Measurements from ENCODE around the gene SMPD2.

The SMPD2 gene

GRCh38 chr6:109483735-109484057 is 43.2 kb downstream of the SMPD2 start:
- Histone ChIP-seq H3K27ac (ENCODE audit: low read depth, low read length) (no peak overlapping the region), H3K27me3 (ENCODE audit: control insufficient read depth in 5 of 5, insufficient read depth in 4 of 5, low read length in 5 of 5) (no peaks in the 10 kb centered on the region), H3K36me3 (ENCODE audit: control insufficient read depth in 5 of 5, insufficient read depth in 5 of 5, low read length in 5 of 5) (peaks cover 0 to 15% (median 4%) of the 10 kb centered on the region in 5 donors), H3K4me3 (ENCODE audit: low read depth in 1 of 5, low read length in 5 of 5) (peak overlapping the region; percentile 63 to 82 (median 71)), H3K4me1 (ENCODE audit: control insufficient read depth in 5 of 5, insufficient read depth in 5 of 5, low read length in 5 of 5) (peaks cover 0 to 41% (median 37%) of the 10 kb centered on the region in 5 donors), H3K9ac (ENCODE audit: low read length in 5 of 5) (peak overlapping the region in 4 of 5 donors; percentile 16 to 74 (median 48)), H3K9me3 (ENCODE audit: control insufficient read depth in 5 of 5, low read length in 5 of 5) (no peaks in the 10 kb centered on the region)

GRCh38 chr6:109484122-109484521 is 43.6 kb downstream of the SMPD2 start:
- Histone ChIP-seq H3K9ac (ENCODE audit: low read length in 5 of 5) (peak overlapping the region in 1 of 5 donors; percentile 74), H3K27ac (ENCODE audit: low read depth, low read length) (no peak overlapping the region), H3K4me1 (ENCODE audit: control insufficient read depth in 5 of 5, insufficient read depth in 5 of 5, low read length in 5 of 5) (peaks cover 0 to 37% (median 34%) of the 10 kb centered on the region in 5 donors), H3K4me3 (ENCODE audit: low read depth in 1 of 5, low read length in 5 of 5) (peak overlapping the region; percentile 63 to 82 (median 71)), H3K27me3 (ENCODE audit: control insufficient read depth in 5 of 5, insufficient read depth in 4 of 5, low read length in 5 of 5) (no peaks in the 10 kb centered on the region), H3K36me3 (ENCODE audit: control insufficient read depth in 5 of 5, insufficient read depth in 5 of 5, low read length in 5 of 5) (peaks cover 0 to 15% (median 4%) of the 10 kb centered on the region in 5 donors), H3K9me3 (ENCODE audit: control insufficient read depth in 5 of 5, low read length in 5 of 5) (no peaks in the 10 kb centered on the region)

- Histone ChIP-seq H3K9ac (ENCODE audit: low read length in 5 of 5) (no peak overlapping the region), H3K27me3 (ENCODE audit: control insufficient read depth in 5 of 5, insufficient read depth in 4 of 5, low read length in 5 of 5) (no peaks in the 10 kb centered on the region), H3K4me3 (ENCODE audit: low read depth in 1 of 5, low read length in 5 of 5) (no peak overlapping the region), H3K9me3 (ENCODE audit: control insufficient read depth in 5 of 5, low read length in 5 of 5) (no peaks in the 10 kb centered on the region), H3K27ac (ENCODE audit: low read depth, low read length) (no peak overlapping the region), H3K4me1 (ENCODE audit: control insufficient read depth in 5 of 5, insufficient read depth in 5 of 5, low read length in 5 of 5) (peaks cover 0 to 27% (median 24%) of the 10 kb centered on the region in 5 donors), H3K36me3 (ENCODE audit: control insufficient read depth in 5 of 5, insufficient read depth in 5 of 5, low read length in 5 of 5) (peaks cover 0 to 14% (median 4%) of the 10 kb centered on the region in 5 donors)
These were observed 44.9 kb downstream of the SMPD2 start for GRCh38 chr6:109485266-109485935.

- Histone ChIP-seq H3K4me3 (ENCODE audit: low read depth in 1 of 5, low read length in 5 of 5) (no peak overlapping the region), H3K27ac (ENCODE audit: low read depth, low read length) (no peak overlapping the region), H3K4me1 (ENCODE audit: control insufficient read depth in 5 of 5, insufficient read depth in 5 of 5, low read length in 5 of 5) (peaks cover 0 to 20% (median 17%) of the 10 kb centered on the region in 5 donors), H3K36me3 (ENCODE audit: control insufficient read depth in 5 of 5, insufficient read depth in 5 of 5, low read length in 5 of 5) (peaks cover 0 to 7% (median under 1%) of the 10 kb centered on the region in 5 donors), H3K27me3 (ENCODE audit: control insufficient read depth in 5 of 5, insufficient read depth in 4 of 5, low read length in 5 of 5) (no peaks in the 10 kb centered on the region), H3K9ac (ENCODE audit: low read length in 5 of 5) (no peak overlapping the region), H3K9me3 (ENCODE audit: control insufficient read depth in 5 of 5, low read length in 5 of 5) (no peaks in the 10 kb centered on the region)
These were observed 45.5 kb downstream of the SMPD2 start for GRCh38 chr6:109486068-109486467.

- H3K9ac ChIP-seq (ENCODE audit: low read length in 5 of 5): no peak overlapping the region
- H3K36me3 ChIP-seq (ENCODE audit: control insufficient read depth in 5 of 5, insufficient read depth in 5 of 5, low read length in 5 of 5): no peaks in the 10 kb centered on the region
- H3K27ac ChIP-seq (ENCODE audit: low read depth, low read length): no peak overlapping the region
- H3K9me3 ChIP-seq (ENCODE audit: control insufficient read depth in 5 of 5, low read length in 5 of 5): no peaks in the 10 kb centered on the region
- peaks cover 0 to 6% (median 4%) of the 10 kb centered on the region in 5 donors for H3K4me1 ChIP-seq (ENCODE audit: control insufficient read depth in 5 of 5, insufficient read depth in 5 of 5, low read length in 5 of 5)
- H3K4me3 ChIP-seq (ENCODE audit: low read depth in 1 of 5, low read length in 5 of 5): no peak overlapping the region
- no peaks in the 10 kb centered on the region for H3K27me3 ChIP-seq (ENCODE audit: control insufficient read depth in 5 of 5, insufficient read depth in 4 of 5, low read length in 5 of 5)
These were observed 47.5 kb downstream of the SMPD2 start for GRCh38 chr6:109488001-109488400.

- no peak overlapping the region for H3K9ac ChIP-seq (ENCODE audit: low read length in 5 of 5)
These were observed 50.2 kb downstream of the SMPD2 start for GRCh38 chr6:109490713-109491112.

GRCh38 chr6:109491207-109491938 is 50.8 kb downstream of the SMPD2 start:
- Histone ChIP-seq H3K27ac (ENCODE audit: low read depth, low read length) (no peak overlapping the region), H3K36me3 (ENCODE audit: control insufficient read depth in 5 of 5, insufficient read depth in 5 of 5, low read length in 5 of 5) (no peaks in the 10 kb centered on the region), H3K4me3 (ENCODE audit: low read depth in 1 of 5, low read length in 5 of 5) (no peak overlapping the region), H3K9ac (ENCODE audit: low read length in 5 of 5) (no peak overlapping the region), H3K4me1 (ENCODE audit: control insufficient read depth in 5 of 5, insufficient read depth in 5 of 5, low read length in 5 of 5) (no peaks in the 10 kb centered on the region), H3K9me3 (ENCODE audit: control insufficient read depth in 5 of 5, low read length in 5 of 5) (no peaks in the 10 kb centered on the region), H3K27me3 (ENCODE audit: control insufficient read depth in 5 of 5, insufficient read depth in 4 of 5, low read length in 5 of 5) (no peaks in the 10 kb centered on the region)

More at GRCh38 chr6:109490713-109491112, 50.2 kb downstream of the SMPD2 start:
- no peaks in the 10 kb centered on the region for H3K9me3 ChIP-seq (ENCODE audit: control insufficient read depth in 5 of 5, low read length in 5 of 5)
- no peak overlapping the region for H3K4me3 ChIP-seq (ENCODE audit: low read depth in 1 of 5, low read length in 5 of 5)
- H3K27me3 ChIP-seq (ENCODE audit: control insufficient read depth in 5 of 5, insufficient read depth in 4 of 5, low read length in 5 of 5): no peaks in the 10 kb centered on the region
- no peaks in the 10 kb centered on the region for H3K36me3 ChIP-seq (ENCODE audit: control insufficient read depth in 5 of 5, insufficient read depth in 5 of 5, low read length in 5 of 5)
- no peak overlapping the region for H3K27ac ChIP-seq (ENCODE audit: low read depth, low read length)
- H3K4me1 ChIP-seq (ENCODE audit: control insufficient read depth in 5 of 5, insufficient read depth in 5 of 5, low read length in 5 of 5): no peaks in the 10 kb centered on the region

Data from subcutaneous abdominal adipose tissue (tissue), 5 donors.